DND-41 (cell line): Measurements from ENCODE around the gene TRIM59.

Experiments
- ATAC-seq: fragments of 200-7000 bp; cut with Tn5 transposase; 3 replicates; pipeline ENCODE4 v1.9.1; 2021; ENCODE audit warnings: low read depth; ENCODE audit not compliant: insufficient read depth
- DNase-seq: peaks from one replicate; pipeline ENCODE4 v3.0.0-alpha.2; 2020
- H2AFZ ChIP-seq: 2 replicates; pipeline ENCODE4 v1.6.0; 2012; ENCODE audit warnings: low read depth, low read length
- H3K27ac ChIP-seq: 2 replicates; pipeline ENCODE4 v1.5.1; 2012; ENCODE audit warnings: low read length, inconsistent platforms
- H3K27me3 ChIP-seq: fragments of 200-600 bp; sonication (generic); 2 replicates; pipeline ENCODE4 v1.6.0; 2012; ENCODE audit warnings: low read length, mild to moderate bottlenecking, inconsistent platforms; ENCODE audit not compliant: insufficient read depth, poor library complexity
- H3K36me3 ChIP-seq: 2 replicates; pipeline ENCODE4 v1.5.1; 2012; ENCODE audit warnings: low read length, inconsistent platforms; ENCODE audit not compliant: insufficient read depth
- H3K4me1 ChIP-seq: 2 replicates; pipeline ENCODE4 v1.5.1; 2012; ENCODE audit warnings: mild to moderate bottlenecking, low read length; ENCODE audit not compliant: insufficient read depth
- H3K4me2 ChIP-seq: 2 replicates; pipeline ENCODE4 v1.6.0; 2012; ENCODE audit warnings: mild to moderate bottlenecking, moderate library complexity, low read length, inconsistent platforms; ENCODE audit not compliant: insufficient read depth
- H3K4me3 ChIP-seq, 2 experiments: fragments of 200-600 bp in 1 of 2; shearing (Covaris generic) in 1 of 2; 2 replicates each; pipeline ENCODE4 v1.5.1; 2012 to 2016; ENCODE audit warnings: inconsistent platforms in 2 of 2, low read length in 2 of 2, mild to moderate bottlenecking in 2 of 2, low read depth in 1 of 2, moderate library complexity in 1 of 2
- H3K79me2 ChIP-seq: 2 replicates; pipeline ENCODE4 v1.6.0; 2012; ENCODE audit warnings: low read length, inconsistent platforms; ENCODE audit not compliant: insufficient read depth
- H3K9ac ChIP-seq: 2 replicates; pipeline ENCODE4 v1.6.0; 2012; ENCODE audit warnings: low read depth, mild to moderate bottlenecking, inconsistent platforms, low read length, moderate library complexity
- H3K9me3 ChIP-seq: 2 replicates; pipeline ENCODE4 v1.5.1; 2012; ENCODE audit warnings: low read length, moderate library complexity, mild to moderate bottlenecking, inconsistent platforms; ENCODE audit not compliant: insufficient read depth, severe bottlenecking
- H4K20me1 ChIP-seq: 2 replicates; pipeline ENCODE4 v1.6.0; 2012; ENCODE audit warnings: low read length; ENCODE audit not compliant: insufficient read depth
- CTCF ChIP-seq: IDR thresholded peaks from 2 replicates; pipeline ENCODE4 v1.5.1; 2012; ENCODE audit warnings: borderline replicate concordance, low read length, moderate library complexity, mild to moderate bottlenecking; ENCODE audit not compliant: poor library complexity, severe bottlenecking; ENCODE audit errors: extremely low read depth
- EZH2 ChIP-seq: IDR thresholded peaks from 3 replicates; pipeline ENCODE4 v1.6.1; 2012; ENCODE audit warnings: borderline replicate concordance, low read depth, mild to moderate bottlenecking, moderate library complexity, low read length, inconsistent platforms; ENCODE audit not compliant: severe bottlenecking

Gene TRIM59

GRCh38 chr3:160401291-160402095 lies 48.1 kb downstream of the TRIM59 start:
- peak overlapping the region; percentile 97 for H3K9ac ChIP-seq
- peaks cover 66% of the 10 kb centered on the region for H4K20me1 ChIP-seq
- no peak overlapping the region for H2AFZ ChIP-seq
- no peak for TF ChIP-seq CTCF
- no peak for TF ChIP-seq EZH2
- peaks cover 95% of the 10 kb centered on the region for H3K79me2 ChIP-seq
- DNase-seq, result peak; percentile 26
- peak overlapping the region; percentile 100 for H3K27ac ChIP-seq
- ATAC-seq, result no peak
- no peaks in the 10 kb centered on the region for H3K27me3 ChIP-seq
- H3K4me1 ChIP-seq, result peaks cover 66% of the 10 kb centered on the region
- peak overlapping the region; percentile 67 to 98 for H3K4me3 ChIP-seq
- H3K4me2 ChIP-seq, result peak overlapping the region; percentile 62
- no peaks in the 10 kb centered on the region for H3K9me3 ChIP-seq
- peaks cover 65% of the 10 kb centered on the region for H3K36me3 ChIP-seq

GRCh38 chr3:160400702-160401150 lies 48.9 kb downstream of the TRIM59 start:
- Histone ChIP-seq H3K4me1 (peaks cover 60% of the 10 kb centered on the region), H2AFZ (no peak overlapping the region), H3K4me3 (peak overlapping the region; percentile 67 to 98), H3K4me2 (peak overlapping the region; percentile 62), H3K79me2 (peaks cover 92% of the 10 kb centered on the region), H3K9me3 (no peaks in the 10 kb centered on the region), H3K9ac (peak overlapping the region; percentile 97), H4K20me1 (peaks cover 58% of the 10 kb centered on the region), H3K27me3 (no peaks in the 10 kb centered on the region), H3K36me3 (peaks cover 58% of the 10 kb centered on the region), H3K27ac (peak overlapping the region; percentile 100)
- ATAC-seq (peak; percentile 8), DNase-seq (peak; percentile 23)
- TF ChIP-seq EZH2 (no peak), CTCF (no peak)

GRCh38 chr3:160400030-160400701 lies 49.4 kb downstream of the TRIM59 start:
- DNase-seq (peak; percentile 46), ATAC-seq (peak; percentile 18)
- TF ChIP-seq CTCF, result no peak
- no peak for TF ChIP-seq EZH2
- Histone ChIP-seq H4K20me1 (peaks cover 53% of the 10 kb centered on the region), H3K36me3 (peaks cover 52% of the 10 kb centered on the region), H3K79me2 (peaks cover 91% of the 10 kb centered on the region), H3K4me2 (peak overlapping the region; percentile 62), H3K9me3 (no peaks in the 10 kb centered on the region), H3K27ac (peak overlapping the region; percentile 100), H3K27me3 (no peaks in the 10 kb centered on the region), H3K4me1 (peaks cover 58% of the 10 kb centered on the region), H2AFZ (peak overlapping the region; percentile 89), H3K4me3 (peak overlapping the region; percentile 67 to 98), H3K9ac (peak overlapping the region; percentile 97)
